AG08396 (cell line): Measurements from ENCODE around the gene CTH.
"Not testable (repeated sequence)": the region's sequence is repeated elsewhere in the genome, so short reads cannot be mapped to it uniquely, and the experiment has no call there.

ENCODE experiments used
- DNase-seq: peaks from one replicate; pipeline ENCODE4 v3.0.0; 2012; ENCODE audit warnings: low spot score, mixed read lengths

Gene CTH

GRCh38 chr1:70410604-70411359, at the start of gene CTH:
TSS of gene CTH (plus strand) at chr1:70411268. CDS start at chr1:70411416, 148 bp downstream.
- DNase-seq: peak; percentile 95

- peak; percentile 13 for DNase-seq
Measured at GRCh38 chr1:70361727-70362398, 49.2 kb upstream of the CTH start.

GRCh38 chr1:70364439-70364838, 46.6 kb upstream of the CTH start:
- DNase-seq: no peak

GRCh38 chr1:70366425-70366952, 44.6 kb upstream of the CTH start:
- not testable (repeated sequence) for DNase-seq

GRCh38 chr1:70366997-70367396, 44.1 kb upstream of the CTH start:
- DNase-seq: not testable (repeated sequence)

GRCh38 chr1:70367397-70367796, 43.7 kb upstream of the CTH start:
- not testable (repeated sequence) for DNase-seq

GRCh38 chr1:70371586-70371985, 39.5 kb upstream of the CTH start:
- DNase-seq: not testable (repeated sequence)

- DNase-seq: no peak
Measured at GRCh38 chr1:70372426-70372825, 38.6 kb upstream of the CTH start.

GRCh38 chr1:70373580-70373979, 37.5 kb upstream of the CTH start:
- not testable (repeated sequence) for DNase-seq

GRCh38 chr1:70376196-70376595, 34.9 kb upstream of the CTH start:
- no peak for DNase-seq

- no peak for DNase-seq
Measured at GRCh38 chr1:70382682-70383081, 28.4 kb upstream of the CTH start.

- no peak for DNase-seq
Measured at GRCh38 chr1:70383483-70383882, 27.6 kb upstream of the CTH start.

GRCh38 chr1:70384542-70384941, 26.5 kb upstream of the CTH start:
- DNase-seq: no peak

- DNase-seq: no peak
Measured at GRCh38 chr1:70385477-70385876, 25.6 kb upstream of the CTH start.

- no peak for DNase-seq
Measured at GRCh38 chr1:70386121-70386520, 24.9 kb upstream of the CTH start.

GRCh38 chr1:70387507-70387906, 23.6 kb upstream of the CTH start:
- no peak for DNase-seq

GRCh38 chr1:70392626-70393025, 18.4 kb upstream of the CTH start:
- no peak for DNase-seq

GRCh38 chr1:70396607-70397006, 14.5 kb upstream of the CTH start:
- no peak for DNase-seq

- DNase-seq: no peak
Measured at GRCh38 chr1:70397013-70397412, 14.1 kb upstream of the CTH start.

- DNase-seq: no peak
Measured at GRCh38 chr1:70400335-70400734, 10.7 kb upstream of the CTH start.

GRCh38 chr1:70401974-70402373, 9.1 kb upstream of the CTH start:
- no peak for DNase-seq

- no peak for DNase-seq
Measured at GRCh38 chr1:70403759-70404158, 7.3 kb upstream of the CTH start.

- DNase-seq: no peak
Measured at GRCh38 chr1:70405780-70406416, 5.2 kb upstream of the CTH start.
